HFFc6 (cell line): ENCODE measurements around the gene C2orf68. TPM values are rescaled to one million over a fixed set of nuclear protein-coding genes. Genes with fewer than 3 reads are reported as not detected.
"Not testable (repeated sequence)": the region's sequence is repeated elsewhere in the genome, so short reads cannot be mapped to it uniquely, and the experiment has no call there.

ENCODE experiments used
- DNase-seq: peaks from one replicate; pipeline ENCODE4 v3.0.0-alpha.2; 2018
- H3K27ac Mint-ChIP-seq: 2 replicates; pipeline ENCODE4 v1.8.0; 2020; ENCODE audit warnings: mild to moderate bottlenecking, mixed read lengths
- H3K27me3 Mint-ChIP-seq: 2 replicates; pipeline ENCODE4 v1.8.0; 2021; ENCODE audit warnings: mild to moderate bottlenecking, moderate library complexity, mixed read lengths; ENCODE audit not compliant: insufficient read depth
- H3K36me3 Mint-ChIP-seq: 2 replicates; pipeline ENCODE4 v1.8.0; 2021; ENCODE audit warnings: low read depth, mixed read lengths
- H3K4me1 Mint-ChIP-seq: 2 replicates; pipeline ENCODE4 v1.8.0; 2020; ENCODE audit warnings: low read depth, mixed read lengths
- H3K4me3 Mint-ChIP-seq: 2 replicates; pipeline ENCODE4 v1.8.0; 2020; ENCODE audit warnings: mild to moderate bottlenecking, moderate library complexity, mixed read lengths
- H3K9me3 Mint-ChIP-seq: 2 replicates; pipeline ENCODE4 v1.8.0; 2020; ENCODE audit warnings: mild to moderate bottlenecking, mixed read lengths
- long read RNA-seq: library from polyadenylated mRNA; unstranded; transcript quantifications from one replicate; pipeline ENCODE4 v2.0.0, GENCODE V29; 2019
- total RNA-seq, 6 experiments: library from RNA; stranded (reverse); fragmentation: NEBNext Ultra II Directional; extraction: Animal tissue kit (Norgen Biotek cat#: 25700); gene quantifications; 2 replicates in 1 of 6; 3 replicates in 5 of 6; pipeline ENCODE4 v1.2.3, GENCODE V29; 2021
- TF ChIP-seq, protein P1 (sequence below): fragments of 200-600 bp; sonication (generic); IDR thresholded peaks from 2 replicates; pipeline ENCODE4 v1.5.0; 2021; ENCODE audit warnings: antibody characterized with exemption, mild to moderate bottlenecking

The C2orf68 gene, protein sequence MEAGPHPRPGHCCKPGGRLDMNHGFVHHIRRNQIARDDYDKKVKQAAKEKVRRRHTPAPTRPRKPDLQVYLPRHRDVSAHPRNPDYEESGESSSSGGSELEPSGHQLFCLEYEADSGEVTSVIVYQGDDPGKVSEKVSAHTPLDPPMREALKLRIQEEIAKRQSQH
- total RNA-seq = 10 to 100 TPM; 13.7 to 17.6 (median 16.0) TPM
- long read RNA-seq, partial matches to known transcripts = 0 of 11 reads
- long read RNA-seq, other reads (novel, unspliced or antisense) = 10 of 11 reads

DNA sequence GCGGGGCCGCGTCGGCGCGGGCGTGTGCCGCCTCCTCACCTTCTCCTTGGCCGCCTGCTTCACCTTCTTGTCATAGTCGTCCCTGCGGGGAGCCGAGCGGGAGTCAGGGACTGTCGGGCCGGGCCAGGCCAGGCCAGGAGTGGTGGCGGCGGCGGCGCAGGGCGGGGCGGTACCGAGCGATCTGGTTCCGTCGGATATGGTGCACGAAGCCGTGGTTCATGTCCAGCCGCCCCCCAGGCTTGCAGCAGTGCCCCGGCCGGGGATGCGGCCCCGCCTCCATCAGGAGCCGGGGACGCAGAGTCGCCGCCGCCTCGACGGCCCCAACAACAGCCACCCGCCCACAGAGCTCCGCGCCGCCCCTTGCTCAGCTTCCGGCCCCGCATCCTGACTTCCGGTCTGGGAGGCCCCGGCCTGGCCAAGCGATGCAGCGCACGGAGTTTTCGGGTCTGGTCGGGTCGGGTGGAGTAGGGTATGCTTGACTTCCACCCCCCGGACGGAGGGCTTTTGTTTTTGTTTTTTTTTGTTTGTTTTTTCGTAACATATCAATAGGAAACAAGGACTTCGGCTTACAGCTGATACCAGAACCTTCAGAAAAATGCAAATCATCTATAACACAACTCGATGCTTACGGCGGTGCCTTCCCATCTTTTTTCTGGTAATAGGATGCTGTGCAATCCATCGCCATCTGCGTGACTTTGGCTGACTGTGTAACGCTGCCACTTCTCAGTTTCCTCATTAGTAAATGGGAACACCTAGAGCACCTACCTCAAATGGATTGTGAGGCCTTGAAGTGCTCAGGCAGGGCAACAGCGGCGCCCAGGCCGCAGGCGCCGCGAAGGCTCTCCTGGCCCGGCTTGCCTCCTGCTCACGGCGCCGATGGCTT lies at the start of gene C2orf68:
TSS of gene C2orf68 (minus strand) at position 362 of the 883 bp plus-strand sequence. CDS start at position 280, 82 bp downstream.
- Mint-ChIP-seq H3K36me3 (peaks cover 17% of the 10 kb centered on the region), H3K27ac (peak within 1 kb of the TSS; percentile 91), H3K9me3 (no peaks in the 10 kb centered on the region), H3K4me3 (peak within 1 kb of the TSS; percentile 98), H3K4me1 (peaks cover 26% of the 10 kb centered on the region), H3K27me3 (peaks cover 3% of the 10 kb centered on the region; the same call in 1 of the 2 replicates)
- TF ChIP-seq, protein P1, sequence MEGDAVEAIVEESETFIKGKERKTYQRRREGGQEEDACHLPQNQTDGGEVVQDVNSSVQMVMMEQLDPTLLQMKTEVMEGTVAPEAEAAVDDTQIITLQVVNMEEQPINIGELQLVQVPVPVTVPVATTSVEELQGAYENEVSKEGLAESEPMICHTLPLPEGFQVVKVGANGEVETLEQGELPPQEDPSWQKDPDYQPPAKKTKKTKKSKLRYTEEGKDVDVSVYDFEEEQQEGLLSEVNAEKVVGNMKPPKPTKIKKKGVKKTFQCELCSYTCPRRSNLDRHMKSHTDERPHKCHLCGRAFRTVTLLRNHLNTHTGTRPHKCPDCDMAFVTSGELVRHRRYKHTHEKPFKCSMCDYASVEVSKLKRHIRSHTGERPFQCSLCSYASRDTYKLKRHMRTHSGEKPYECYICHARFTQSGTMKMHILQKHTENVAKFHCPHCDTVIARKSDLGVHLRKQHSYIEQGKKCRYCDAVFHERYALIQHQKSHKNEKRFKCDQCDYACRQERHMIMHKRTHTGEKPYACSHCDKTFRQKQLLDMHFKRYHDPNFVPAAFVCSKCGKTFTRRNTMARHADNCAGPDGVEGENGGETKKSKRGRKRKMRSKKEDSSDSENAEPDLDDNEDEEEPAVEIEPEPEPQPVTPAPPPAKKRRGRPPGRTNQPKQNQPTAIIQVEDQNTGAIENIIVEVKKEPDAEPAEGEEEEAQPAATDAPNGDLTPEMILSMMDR = no peak
- peak; percentile 71 for DNase-seq

DNA sequence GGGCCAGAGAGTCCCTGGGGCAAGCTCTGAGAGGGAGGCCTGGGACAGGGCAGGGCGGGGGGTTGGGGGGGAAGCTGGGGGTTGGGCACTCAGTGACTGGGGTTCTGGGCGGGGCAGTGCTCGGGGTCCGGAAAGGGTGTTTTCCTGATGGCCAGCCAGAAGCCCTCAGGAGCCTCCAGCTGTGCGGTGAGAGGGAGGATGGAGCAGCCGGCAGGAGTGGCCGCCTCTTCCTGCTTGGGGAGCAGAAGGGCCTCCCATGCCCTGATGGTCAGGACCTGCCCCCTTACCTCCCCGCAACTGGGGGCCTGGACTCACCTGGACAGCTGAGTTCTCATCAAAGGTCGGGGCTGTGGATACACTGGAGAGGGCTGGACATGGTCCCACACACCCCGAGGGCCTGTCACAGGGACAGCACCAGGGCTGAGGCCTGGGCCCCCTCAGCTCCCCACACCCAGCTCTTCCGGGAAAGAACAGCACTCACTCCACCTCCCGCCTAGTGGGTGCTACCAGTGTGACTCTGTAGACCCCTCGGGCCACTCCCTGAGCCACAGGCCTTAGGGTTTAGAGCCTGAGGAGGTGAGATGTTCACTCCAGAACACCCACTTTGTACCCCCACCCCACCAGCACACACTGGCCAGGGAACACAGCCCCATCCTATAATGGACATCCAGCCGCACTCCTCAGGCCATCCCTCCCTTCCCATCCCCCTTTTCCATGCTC lies 49.4 kb upstream of the C2orf68 start:
- Mint-ChIP-seq H3K27me3 (peaks cover 2% of the 10 kb centered on the region; the same call in 1 of the 2 replicates), H3K27ac (no peak overlapping the region), H3K36me3 (peaks cover 12% of the 10 kb centered on the region), H3K9me3 (no peaks in the 10 kb centered on the region), H3K4me3 (no peak overlapping the region), H3K4me1 (peaks cover 35% of the 10 kb centered on the region)
- DNase-seq = no peak
- TF ChIP-seq, protein P1 = no peak

DNA sequence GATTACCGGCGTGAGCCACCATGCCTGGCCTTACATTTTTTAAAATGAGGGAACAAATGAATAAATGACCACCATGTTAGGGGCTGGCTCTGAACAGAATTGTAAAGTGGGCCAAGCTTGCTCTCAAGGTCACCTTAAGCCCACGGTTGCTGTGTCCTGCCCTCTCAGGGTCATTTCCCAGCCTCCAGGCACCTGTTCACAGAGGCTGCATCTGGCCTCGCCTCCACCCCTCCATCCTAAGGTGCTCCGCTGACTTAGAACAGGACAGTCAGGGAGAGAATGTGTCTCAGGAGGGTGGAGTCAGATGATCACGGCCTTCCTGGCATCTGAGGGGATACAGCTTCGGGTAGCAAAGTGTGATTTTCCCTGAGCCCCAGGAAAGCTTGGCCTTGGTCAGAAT lies 48.9 kb upstream of the C2orf68 start:
- no peak overlapping the region for H3K4me3 Mint-ChIP-seq
- H3K36me3 Mint-ChIP-seq = peaks cover 12% of the 10 kb centered on the region
- peaks cover 40% of the 10 kb centered on the region for H3K4me1 Mint-ChIP-seq
- TF ChIP-seq, protein P1 = no peak
- no peak for DNase-seq
- no peak overlapping the region for H3K27ac Mint-ChIP-seq
- peaks cover 2% of the 10 kb centered on the region; the same call in 1 of the 2 replicates for H3K27me3 Mint-ChIP-seq
- no peaks in the 10 kb centered on the region for H3K9me3 Mint-ChIP-seq

DNA sequence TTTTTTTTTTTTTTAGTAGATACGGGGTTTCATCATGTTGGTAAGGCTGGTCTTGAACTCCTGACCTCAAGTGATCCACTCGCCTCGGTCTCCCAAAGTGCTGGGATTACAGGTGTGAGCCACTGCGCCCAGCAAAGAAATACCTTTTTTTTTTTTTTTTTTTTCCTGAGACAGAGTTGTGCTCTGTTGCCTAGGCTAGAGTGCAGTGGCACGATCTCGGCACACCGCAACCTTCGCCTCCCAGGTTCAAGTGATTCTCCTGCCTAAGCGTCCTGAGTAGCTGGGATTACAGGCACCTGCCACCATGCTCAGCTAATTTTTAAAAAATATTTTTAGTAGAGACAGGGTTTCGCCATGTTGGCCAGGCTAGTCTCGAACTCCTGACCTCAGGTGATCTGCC lies 48.4 kb upstream of the C2orf68 start:
- not testable (repeated sequence) for H3K9me3 Mint-ChIP-seq, DNase-seq, H3K27ac Mint-ChIP-seq, H3K27me3 Mint-ChIP-seq, H3K4me3 Mint-ChIP-seq
- peaks cover 45% of the 10 kb centered on the region for H3K4me1 Mint-ChIP-seq
- peaks cover 12% of the 10 kb centered on the region for H3K36me3 Mint-ChIP-seq

DNA sequence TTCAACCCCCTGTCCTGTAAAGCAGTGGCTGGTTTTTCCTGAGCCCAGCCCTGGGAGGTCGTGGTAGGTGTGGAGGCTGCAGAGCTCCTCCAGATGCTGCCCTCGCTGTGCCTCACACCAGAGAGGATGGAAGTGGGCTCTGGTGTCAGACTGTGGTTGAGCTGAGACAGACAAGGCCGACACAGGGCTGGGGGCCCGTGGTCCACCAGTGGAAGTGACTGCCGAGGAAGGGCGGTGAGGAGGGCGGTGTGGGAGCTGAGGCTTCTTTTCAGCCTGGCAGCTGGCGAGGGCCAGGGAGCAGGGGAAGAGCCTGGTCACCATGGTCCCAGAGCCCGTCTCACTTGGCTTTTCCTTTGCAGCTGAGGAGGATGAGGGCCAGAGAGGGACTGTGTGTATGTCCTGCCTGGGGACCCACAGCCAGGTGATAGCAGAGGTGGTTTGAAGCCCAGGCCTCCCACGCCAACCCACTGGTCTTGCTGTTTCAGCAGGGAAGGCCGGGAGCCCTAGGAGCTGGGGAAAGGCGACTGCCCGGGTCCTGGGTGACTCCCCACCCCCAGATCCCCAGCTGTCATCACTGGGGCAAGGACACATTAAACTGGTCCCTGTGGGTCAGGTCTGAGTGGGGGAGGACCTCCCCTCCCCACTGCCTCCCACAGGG lies 47.6 kb upstream of the C2orf68 start:
- H3K4me3 Mint-ChIP-seq = no peak overlapping the region
- peaks cover 12% of the 10 kb centered on the region for H3K36me3 Mint-ChIP-seq
- no peak for DNase-seq
- H3K4me1 Mint-ChIP-seq = peaks cover 52% of the 10 kb centered on the region
- TF ChIP-seq, protein P1 = no peak
- H3K27me3 Mint-ChIP-seq = peaks cover 2% of the 10 kb centered on the region; the same call in 1 of the 2 replicates
- no peak overlapping the region for H3K27ac Mint-ChIP-seq
- no peaks in the 10 kb centered on the region for H3K9me3 Mint-ChIP-seq

DNA sequence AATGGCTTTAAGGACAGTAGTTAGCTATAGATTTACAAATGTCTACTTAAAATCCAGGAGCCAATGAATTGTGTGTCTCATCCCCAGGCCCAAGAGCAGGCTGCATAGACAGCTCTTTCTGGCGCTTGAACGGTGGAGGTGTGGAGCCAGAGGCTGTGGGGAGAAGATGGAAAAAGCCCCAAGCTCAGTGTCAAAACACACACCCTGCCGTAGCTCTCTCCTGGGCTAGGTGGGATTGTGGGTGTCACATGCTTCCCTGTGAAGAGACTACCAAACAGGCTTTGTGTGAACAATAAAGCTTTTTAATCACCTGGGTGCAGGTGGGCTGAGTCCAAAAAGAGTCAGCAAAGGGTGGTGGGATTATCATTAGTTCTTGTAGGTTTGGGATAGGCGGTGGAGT lies 45.5 kb upstream of the C2orf68 start:
- not testable (repeated sequence) for H3K27me3 Mint-ChIP-seq, H3K9me3 Mint-ChIP-seq, DNase-seq, H3K27ac Mint-ChIP-seq, H3K4me3 Mint-ChIP-seq
- H3K4me1 Mint-ChIP-seq = peaks cover 60% of the 10 kb centered on the region
- peaks cover 17% of the 10 kb centered on the region for H3K36me3 Mint-ChIP-seq
